ENCODE results near the gene CSNK1G3.
A peak's percentile ranks its signal among the peaks of the same experiment; 100 is the strongest.

CSNK1G3 gene

DNA sequence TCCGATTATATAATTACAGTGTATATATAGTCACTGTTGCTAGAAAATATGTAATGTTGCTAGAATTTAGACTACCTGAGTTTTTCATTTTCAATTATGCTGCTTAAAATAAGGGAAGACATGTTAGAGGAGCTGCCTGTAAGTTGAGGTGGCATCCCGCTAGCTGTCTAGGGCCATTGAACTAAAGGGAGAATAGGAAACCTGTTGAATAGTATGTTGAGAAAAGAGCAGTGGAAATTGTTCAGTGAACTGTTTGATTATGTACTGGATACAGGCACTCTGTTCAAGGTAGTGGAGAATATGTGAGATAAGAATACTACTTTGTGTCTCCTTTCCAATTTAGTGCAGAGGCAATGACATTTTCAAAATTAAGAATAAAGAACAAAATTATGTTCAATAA is 89.6 kb downstream of the CSNK1G3 start:
- H3K4me3 ChIP-seq (ENCODE audit: low read depth, low read length): no peak overlapping the region
- DNase-seq (ENCODE audit: low read depth): no peak
- TF ChIP-seq MAX (IDR thresholded peaks at IDR 0.05; ENCODE audit: low read depth, low read length) (no peak), POLR2A (IDR thresholded peaks at IDR 0.05; ENCODE audit: extremely low read depth, insufficient read length) (no peak), MYC (IDR thresholded peaks at IDR 0.05; ENCODE audit: low read depth, low read length) (no peak)
- TF ChIP-seq, protein P1, sequence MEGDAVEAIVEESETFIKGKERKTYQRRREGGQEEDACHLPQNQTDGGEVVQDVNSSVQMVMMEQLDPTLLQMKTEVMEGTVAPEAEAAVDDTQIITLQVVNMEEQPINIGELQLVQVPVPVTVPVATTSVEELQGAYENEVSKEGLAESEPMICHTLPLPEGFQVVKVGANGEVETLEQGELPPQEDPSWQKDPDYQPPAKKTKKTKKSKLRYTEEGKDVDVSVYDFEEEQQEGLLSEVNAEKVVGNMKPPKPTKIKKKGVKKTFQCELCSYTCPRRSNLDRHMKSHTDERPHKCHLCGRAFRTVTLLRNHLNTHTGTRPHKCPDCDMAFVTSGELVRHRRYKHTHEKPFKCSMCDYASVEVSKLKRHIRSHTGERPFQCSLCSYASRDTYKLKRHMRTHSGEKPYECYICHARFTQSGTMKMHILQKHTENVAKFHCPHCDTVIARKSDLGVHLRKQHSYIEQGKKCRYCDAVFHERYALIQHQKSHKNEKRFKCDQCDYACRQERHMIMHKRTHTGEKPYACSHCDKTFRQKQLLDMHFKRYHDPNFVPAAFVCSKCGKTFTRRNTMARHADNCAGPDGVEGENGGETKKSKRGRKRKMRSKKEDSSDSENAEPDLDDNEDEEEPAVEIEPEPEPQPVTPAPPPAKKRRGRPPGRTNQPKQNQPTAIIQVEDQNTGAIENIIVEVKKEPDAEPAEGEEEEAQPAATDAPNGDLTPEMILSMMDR (IDR thresholded peaks at IDR 0.05; ENCODE audit: low read depth, low read length): no peak

DNA sequence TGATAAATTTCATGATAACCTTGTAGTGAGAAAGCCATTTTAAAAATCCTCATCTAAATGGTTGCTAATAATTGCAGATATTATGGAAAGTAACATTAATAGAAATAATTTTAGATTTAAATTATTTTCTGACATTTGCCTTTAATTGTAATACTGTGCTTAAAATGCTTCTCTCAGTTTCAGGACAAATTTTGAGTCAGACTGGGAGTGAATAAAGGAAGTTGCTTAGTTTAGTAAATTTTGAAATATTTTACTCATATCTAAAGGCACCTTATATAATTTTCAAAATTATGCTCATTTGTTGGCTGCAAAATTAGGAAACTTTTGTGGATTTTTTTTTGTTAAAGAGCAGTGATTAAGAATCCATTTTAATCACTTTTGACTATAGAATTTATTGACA is 93.8 kb downstream of the CSNK1G3 start:
- no peak for DNase-seq (ENCODE audit: low read depth)
- no peak overlapping the region for H3K4me3 ChIP-seq (ENCODE audit: low read depth, low read length)
- TF ChIP-seq MYC (IDR thresholded peaks at IDR 0.05; ENCODE audit: low read depth, low read length): no peak
- TF ChIP-seq, protein P1 (IDR thresholded peaks at IDR 0.05; ENCODE audit: low read depth, low read length): no peak
- no peak for TF ChIP-seq POLR2A (IDR thresholded peaks at IDR 0.05; ENCODE audit: extremely low read depth, insufficient read length)
- TF ChIP-seq MAX (IDR thresholded peaks at IDR 0.05; ENCODE audit: low read depth, low read length): no peak

GRCh38 chr5:123610209-123610608 is 98.2 kb downstream of the CSNK1G3 start:
- DNase-seq (ENCODE audit: low read depth): no peak
- TF ChIP-seq POLR2A (IDR thresholded peaks at IDR 0.05; ENCODE audit: extremely low read depth, insufficient read length) (no peak), MAX (IDR thresholded peaks at IDR 0.05; ENCODE audit: low read depth, low read length) (no peak), MYC (IDR thresholded peaks at IDR 0.05; ENCODE audit: low read depth, low read length) (no peak)
- TF ChIP-seq, protein P1 (IDR thresholded peaks at IDR 0.05; ENCODE audit: low read depth, low read length): no peak
- H3K4me3 ChIP-seq (ENCODE audit: low read depth, low read length): no peak overlapping the region

GRCh38 chr5:123610665-123611405 is 98.9 kb downstream of the CSNK1G3 start:
- TF ChIP-seq MYC (IDR thresholded peaks at IDR 0.05; ENCODE audit: low read depth, low read length) (no peak), POLR2A (IDR thresholded peaks at IDR 0.05; ENCODE audit: extremely low read depth, insufficient read length) (no peak), MAX (IDR thresholded peaks at IDR 0.05; ENCODE audit: low read depth, low read length) (no peak)
- TF ChIP-seq, protein P1 (IDR thresholded peaks at IDR 0.05; ENCODE audit: low read depth, low read length): peak; percentile 66
- H3K4me3 ChIP-seq (ENCODE audit: low read depth, low read length): no peak overlapping the region
- peak; percentile 66 for DNase-seq (ENCODE audit: low read depth)

DNA sequence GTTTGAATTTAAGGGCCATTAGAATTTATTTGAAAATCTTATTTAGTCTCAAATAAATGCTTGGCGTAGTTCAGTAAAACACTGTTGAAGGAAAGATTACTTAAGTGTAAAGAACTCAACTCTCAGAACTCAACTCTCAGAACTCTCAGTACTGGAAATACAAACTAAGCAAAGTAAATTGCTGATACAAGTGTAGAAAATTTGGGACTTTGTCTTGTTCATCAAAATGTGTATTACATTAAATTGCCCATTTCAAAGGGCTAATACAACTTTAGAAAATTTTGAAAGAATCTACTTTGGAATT is 99.4 kb downstream of the CSNK1G3 start:
- no peak for DNase-seq (ENCODE audit: low read depth)
- TF ChIP-seq POLR2A (IDR thresholded peaks at IDR 0.05; ENCODE audit: extremely low read depth, insufficient read length) (no peak), MAX (IDR thresholded peaks at IDR 0.05; ENCODE audit: low read depth, low read length) (no peak), MYC (IDR thresholded peaks at IDR 0.05; ENCODE audit: low read depth, low read length) (no peak)
- TF ChIP-seq, protein P1 (IDR thresholded peaks at IDR 0.05; ENCODE audit: low read depth, low read length): no peak
- no peak overlapping the region for H3K4me3 ChIP-seq (ENCODE audit: low read depth, low read length)

Measured in NB4 (cell line).